IMR-90 (cell line): ENCODE results near the gene KCNE2. TPM values are rescaled to one million over a fixed set of nuclear protein-coding genes. Genes with fewer than 3 reads are reported as not detected.

ENCODE experiments used
- ATAC-seq: fragments of 200-7000 bp; cut with Tn5 transposase; 2 replicates; pipeline ENCODE4 v1.9.1; 2020; ENCODE audit warnings: low read depth, mild to moderate bottlenecking, moderate library complexity
- Bru-seq: library from RNA; stranded (reverse); fragments of 400-500 nt; gene quantifications from one replicate; lab custom pipeline; 2021; lab: Mats Ljungman, UMichigan
- BruChase-seq, 2 experiments: library from RNA; stranded (reverse); fragments of 400-500 nt; gene quantifications; one replicate each; lab custom pipeline; 2021; lab: Mats Ljungman, UMichigan
- BruUV-seq: library from RNA; stranded (reverse); fragments of 400-500 nt; replicated peaks from 2 replicates; lab custom pipeline; 2021; lab: Mats Ljungman, UMichigan
- CTCF ChIA-PET: fragments of 300-600 bp; formaldehyde crosslinking; extraction: SDS; loops from one replicate; lab custom pipeline; 2021; ENCODE audit warnings: antibody characterized with exemption; lab: Yijun Ruan, JAX
- POLR2A ChIA-PET: fragments of 300-600 bp; sonication (Branson Sonifier 250); formaldehyde crosslinking; loops from one replicate; lab custom pipeline; 2022; ENCODE audit warnings: antibody characterized with exemption; ENCODE audit not compliant: unreplicated experiment; lab: Charles Lee
- DNase-seq: peaks from one replicate; pipeline ENCODE4 v3.0.0; 2013
- H2AFZ ChIP-seq: replicated peaks from 2 replicates; pipeline ENCODE3; 2013; ENCODE audit warnings: low read length, mild to moderate bottlenecking; ENCODE audit not compliant: poor library complexity
- H2AK5ac ChIP-seq: 2 replicates; pipeline ENCODE4 v1.6.1; 2013; ENCODE audit warnings: low read depth, low read length, inconsistent platforms
- H2AK9ac ChIP-seq: replicated peaks from 2 replicates; pipeline ENCODE3; 2013; ENCODE audit warnings: mild to moderate bottlenecking, low read depth, low read length, moderate library complexity; ENCODE audit not compliant: poor library complexity
- H2BK120ac ChIP-seq: 2 replicates; pipeline ENCODE4 v1.6.1; 2013; ENCODE audit warnings: low read depth, low read length, inconsistent platforms
- H2BK15ac ChIP-seq: 3 replicates; pipeline ENCODE4 v1.6.1; 2013; ENCODE audit warnings: low read depth, low read length, inconsistent platforms
- H2BK20ac ChIP-seq: 2 replicates; pipeline ENCODE4 v1.6.1; 2013; ENCODE audit warnings: low read depth, mild to moderate bottlenecking, inconsistent platforms, low read length, moderate library complexity
- H2BK5ac ChIP-seq: 2 replicates; pipeline ENCODE4 v1.6.1; 2013; ENCODE audit warnings: mild to moderate bottlenecking, low read depth, low read length, inconsistent platforms; ENCODE audit not compliant: poor library complexity, severe bottlenecking
- H3K14ac ChIP-seq: replicated peaks from 2 replicates; pipeline ENCODE4 v1.6.1; 2013; ENCODE audit warnings: low read depth, low read length, inconsistent platforms
- H3K18ac ChIP-seq: 2 replicates; pipeline ENCODE4 v1.6.1; 2013; ENCODE audit warnings: low read depth, low read length, control low read depth
- H3K23ac ChIP-seq: 2 replicates; pipeline ENCODE4 v1.6.1; 2013; ENCODE audit warnings: low read depth, low read length, inconsistent platforms
- H3K27ac ChIP-seq: 2 replicates; pipeline ENCODE4 v1.5.1; 2013; ENCODE audit warnings: mild to moderate bottlenecking, control low read depth, low read length; ENCODE audit not compliant: insufficient read depth
- H3K27me3 ChIP-seq: 2 replicates; pipeline ENCODE4 v1.6.1; 2013; ENCODE audit warnings: low read length; ENCODE audit not compliant: control insufficient read depth, insufficient read depth
- H3K36me3 ChIP-seq: 2 replicates; pipeline ENCODE4 v1.6.1; 2013; ENCODE audit warnings: low read length, mixed read lengths; ENCODE audit not compliant: control insufficient read depth, insufficient read depth
- H3K4ac ChIP-seq: 2 replicates; pipeline ENCODE4 v1.6.1; 2013; ENCODE audit warnings: low read depth, low read length, inconsistent platforms
- H3K4me1 ChIP-seq: 2 replicates; pipeline ENCODE4 v1.6.1; 2013; ENCODE audit warnings: low read length, mixed read lengths; ENCODE audit not compliant: control insufficient read depth, insufficient read depth
- H3K4me2 ChIP-seq: 2 replicates; pipeline ENCODE4 v1.6.1; 2013; ENCODE audit warnings: low read depth, mild to moderate bottlenecking, control low read depth, low read length, moderate library complexity
- H3K4me3 ChIP-seq: 2 replicates; pipeline ENCODE4 v1.5.1; 2013; ENCODE audit warnings: low read depth, mild to moderate bottlenecking, control low read depth, low read length, moderate library complexity; ENCODE audit not compliant: insufficient read depth
- H3K56ac ChIP-seq: 2 replicates; pipeline ENCODE4 v1.6.1; 2013; ENCODE audit warnings: low read length, inconsistent platforms; ENCODE audit not compliant: insufficient read depth; ENCODE audit errors: extremely low read depth
- H3K79me1 ChIP-seq, 2 experiments: 2 replicates each; pipeline ENCODE4 v1.6.1; 2013; ENCODE audit warnings: low read length in 2 of 2, inconsistent platforms in 1 of 2, low read depth in 1 of 2
- H3K9ac ChIP-seq: 2 replicates; pipeline ENCODE4 v1.6.1; 2013; ENCODE audit warnings: low read depth, low read length, control low read depth
- H3K9me1 ChIP-seq: 2 replicates; pipeline ENCODE4 v1.6.1; 2013; ENCODE audit warnings: low read length, inconsistent platforms; ENCODE audit not compliant: insufficient read depth
- H3K9me3 ChIP-seq: 2 replicates; pipeline ENCODE4 v1.6.1; 2013; ENCODE audit warnings: low read length; ENCODE audit not compliant: control insufficient read depth, insufficient read depth
- H4K20me1 ChIP-seq: 2 replicates; pipeline ENCODE4 v1.6.1; 2013; ENCODE audit warnings: low read length, inconsistent platforms; ENCODE audit not compliant: insufficient read depth
- H4K5ac ChIP-seq: 2 replicates; pipeline ENCODE4 v1.6.1; 2013; ENCODE audit warnings: mild to moderate bottlenecking, low read depth, low read length, control low read depth
- H4K8ac ChIP-seq, 2 experiments: 2 replicates each; pipeline ENCODE4 v1.6.1; 2013; ENCODE audit warnings: low read depth in 2 of 2, low read length in 2 of 2, control low read depth in 1 of 2, inconsistent platforms in 1 of 2
- H4K91ac ChIP-seq: 2 replicates; pipeline ENCODE4 v1.6.1; 2013; ENCODE audit warnings: low read depth, low read length, inconsistent platforms; ENCODE audit not compliant: insufficient read depth
- BHLHE40 ChIP-seq: fragments of 150-350 bp; IDR thresholded peaks from 2 replicates; pipeline ENCODE4 v1.6.1; 2016; ENCODE audit warnings: mild to moderate bottlenecking, low read depth, low read length
- CEBPB ChIP-seq: IDR thresholded peaks from 2 replicates; pipeline ENCODE4 v1.6.1; 2012; ENCODE audit warnings: low read depth, low read length, improper control_type of control experiment
- CHD1 ChIP-seq: IDR thresholded peaks from 2 replicates; pipeline ENCODE4 v1.6.1; 2012; ENCODE audit warnings: low read depth, low read length, improper control_type of control experiment
- FOS ChIP-seq: fragments of 150-350 bp; IDR thresholded peaks from 2 replicates; pipeline ENCODE4 v1.6.1; 2016; ENCODE audit warnings: low read depth, low read length
- MAFK ChIP-seq: IDR thresholded peaks from 2 replicates; pipeline ENCODE4 v1.6.1; 2012; ENCODE audit warnings: low read depth, low read length, improper control_type of control experiment
- MAZ ChIP-seq: IDR thresholded peaks from 2 replicates; pipeline ENCODE4 v1.6.1; 2012; ENCODE audit warnings: low read depth, mild to moderate bottlenecking, low read length, improper control_type of control experiment, moderate library complexity, borderline replicate concordance
- MXI1 ChIP-seq: IDR thresholded peaks from 2 replicates; pipeline ENCODE4 v1.6.1; 2012; ENCODE audit warnings: low read depth, mild to moderate bottlenecking, low read length, moderate library complexity, borderline replicate concordance
- POLR2A ChIP-seq: IDR thresholded peaks from 2 replicates; pipeline ENCODE4 v1.6.1; 2012; ENCODE audit warnings: mild to moderate bottlenecking, low read depth, low read length
- RAD21 ChIP-seq: IDR thresholded peaks from 2 replicates; pipeline ENCODE4 v1.6.1; 2012; ENCODE audit warnings: low read length, improper control_type of control experiment
- RCOR1 ChIP-seq: IDR thresholded peaks from 2 replicates; pipeline ENCODE4 v1.6.1; 2012; ENCODE audit warnings: mild to moderate bottlenecking, low read length, improper control_type of control experiment; ENCODE audit not compliant: insufficient replicate concordance
- RFX5 ChIP-seq: IDR thresholded peaks from 2 replicates; pipeline ENCODE4 v1.8.0; 2012; ENCODE audit warnings: low read depth, mild to moderate bottlenecking, low read length, moderate library complexity
- SMC3 ChIP-seq: fragments of 150-350 bp; IDR thresholded peaks from 2 replicates; pipeline ENCODE4 v1.6.1; 2016; ENCODE audit warnings: low read depth, mild to moderate bottlenecking, antibody characterized with exemption, low read length, moderate library complexity
- WGBS, 2 experiments: methylation state at CpG; one replicate each; pipeline versions ENCODE4 v1.1.5 to v1.1.7; 2013; ENCODE audit warnings: missing lambda C conversion rate in 2 of 2; ENCODE audit not compliant: insufficient read length in 1 of 2; ENCODE audit errors: extremely low coverage in 2 of 2; 5-methylcytosine and 5-hydroxymethylcytosine counted together
- dilution Hi-C: fragments of 300-500 bp; cut with HindIII; formaldehyde crosslinking; loops from one replicate; pipeline ENCODE4 v1.14.3; 2018; ENCODE audit warnings: low sequenced_read_pairs; ENCODE audit not compliant: unreplicated experiment
- in situ Hi-C: fragments of 300-500 bp; cut with MboI; formaldehyde crosslinking; loops from 3 replicates; pipeline ENCODE4 v1.14.3; 2019; ENCODE audit warnings: low sequenced_read_pairs, inconsistent platforms, mixed read lengths
- intact Hi-C: fragments of 100-400 bp; cut with micrococcal nuclease; formaldehyde crosslinking; loops from 2 replicates; pipeline ENCODE4 v1.10.0; 2022
- long read RNA-seq: library from polyadenylated mRNA; unstranded; transcript quantifications from one replicate; pipeline ENCODE4 v2.0.0, GENCODE V29; 2021; ENCODE audit not compliant: unreplicated experiment
- polyA plus RNA-seq, 3 experiments: library from polyadenylated mRNA; depleted of rRNA; stranded (reverse); fragments of >200 nt; gene quantifications; 2 replicates each; pipeline ENCODE4 v1.2.3, GENCODE V29; 2012; ENCODE audit warnings: low replicate concordance in 1 of 3
- total RNA-seq: library from RNA; depleted of rRNA; stranded (reverse); fragments of >200 nt; gene quantifications from 2 replicates; pipeline ENCODE4 v1.2.3, GENCODE V29; 2012; rRNA removed
- TF ChIP-seq, protein P1 (sequence below): fragments of 150-350 bp; IDR thresholded peaks from 2 replicates; pipeline ENCODE4 v1.6.1; 2016; ENCODE audit warnings: low read depth, mild to moderate bottlenecking, low read length, moderate library complexity, borderline replicate concordance
- TF ChIP-seq, protein P2 (sequence below): fragments of 150-350 bp; IDR thresholded peaks from 2 replicates; pipeline ENCODE4 v1.6.1; 2017; ENCODE audit warnings: mild to moderate bottlenecking, antibody characterized with exemption, low read length, low read depth
- TF ChIP-seq, protein P3 (sequence below): conservative IDR thresholded peaks from 2 replicates; pipeline ENCODE4 v1.5.1; 2012; ENCODE audit warnings: mild to moderate bottlenecking, low read depth, low read length, improper control_type of control experiment

KCNE2 gene, protein sequence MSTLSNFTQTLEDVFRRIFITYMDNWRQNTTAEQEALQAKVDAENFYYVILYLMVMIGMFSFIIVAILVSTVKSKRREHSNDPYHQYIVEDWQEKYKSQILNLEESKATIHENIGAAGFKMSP
- not detected in 2 replicates for total RNA-seq
- not detected in 2 replicates for polyA plus RNA-seq (2012; rRNA removed)
- not detected in 2 replicates for polyA plus RNA-seq (2012; cell fraction: cytosol; rRNA removed)
- polyA plus RNA-seq (2012; cell fraction: nucleus; rRNA removed; ENCODE audit: low replicate concordance), result not detected in 2 replicates
- Bru-seq, nascent RNA, result percentile 12 among the genes with signal in this experiment
- percentile 30 among the genes with signal in this experiment for BruChase-seq, experiment 1, labeled RNA remaining after a 6-hour chase
- percentile 25 among the genes with signal in this experiment for BruChase-seq, experiment 2, labeled RNA remaining after a 2-hour chase
- long read RNA-seq, result 0 reads

DNA sequence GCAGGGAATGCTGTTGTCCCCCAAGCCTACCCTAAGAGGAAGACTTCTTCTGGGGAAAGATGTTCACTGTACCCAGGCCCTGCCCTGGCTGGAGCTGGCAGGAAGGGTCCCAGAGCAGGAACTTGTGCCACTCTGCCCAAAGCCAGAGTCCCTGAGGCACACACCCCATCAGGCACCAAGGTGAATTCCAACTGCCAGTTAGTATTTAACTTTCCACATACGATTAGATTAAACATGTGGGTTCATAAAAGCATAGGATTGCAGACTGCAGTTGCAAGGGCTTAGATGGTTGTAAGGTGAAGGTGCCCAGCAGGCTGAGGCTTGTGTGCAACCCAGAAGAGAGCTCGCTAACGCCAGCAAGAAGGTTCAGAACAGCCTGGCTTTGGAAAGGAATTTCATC, at the start of gene KCNE2:
Gene KCNE2, plus strand, starts transcription at position 274 of the 400 bp plus-strand sequence. CDS start 6,473 bp downstream, outside the sequence.
- Histone ChIP-seq H4K91ac (no peak within 1 kb of the TSS), H3K9me1 (no peaks in the 10 kb centered on the region; the same call in 1 of the 2 replicates), H3K18ac (no peak within 1 kb of the TSS), H2BK20ac (no peak within 1 kb of the TSS), H3K23ac (no peak within 1 kb of the TSS; the same call in 1 of the 2 replicates), H2AK9ac (no peak within 1 kb of the TSS), H2BK120ac (no peak within 1 kb of the TSS), H3K4me3 (no peak within 1 kb of the TSS), H2BK5ac (no peak within 1 kb of the TSS), H3K9me3 (no peaks in the 10 kb centered on the region), H3K9ac (no peak within 1 kb of the TSS), H3K56ac (no peak within 1 kb of the TSS), H3K4ac (no peak within 1 kb of the TSS), H2AFZ (no peak within 1 kb of the TSS), H3K4me2 (no peak within 1 kb of the TSS), H2BK15ac (no peak within 1 kb of the TSS), H4K8ac (no peak within 1 kb of the TSS), H4K5ac (no peak within 1 kb of the TSS), H2AK5ac (no peak within 1 kb of the TSS), H3K79me1 (no peaks in the 10 kb centered on the region), H3K36me3 (no peaks in the 10 kb centered on the region), H3K27me3 (peaks cover 11% of the 10 kb centered on the region), H4K20me1 (no peaks in the 10 kb centered on the region), H3K4me1 (no peaks in the 10 kb centered on the region), H3K14ac (no peak within 1 kb of the TSS), H3K27ac (no peak within 1 kb of the TSS)
- in situ Hi-C loops, result no loop called here
- POLR2A ChIA-PET, result no interaction called here
- BruUV-seq, result no TSS peak
- dilution Hi-C loops, result no loop called here
- no peak for ATAC-seq
- intact Hi-C loops, result no loop called here
- CTCF ChIA-PET, result no interaction called here
- no CpG with 5 or more reads among the region's 3 CpGs for WGBS, 2 experiments
- no peak for DNase-seq
- no peak for TF ChIP-seq RCOR1
- TF ChIP-seq, protein P1, sequence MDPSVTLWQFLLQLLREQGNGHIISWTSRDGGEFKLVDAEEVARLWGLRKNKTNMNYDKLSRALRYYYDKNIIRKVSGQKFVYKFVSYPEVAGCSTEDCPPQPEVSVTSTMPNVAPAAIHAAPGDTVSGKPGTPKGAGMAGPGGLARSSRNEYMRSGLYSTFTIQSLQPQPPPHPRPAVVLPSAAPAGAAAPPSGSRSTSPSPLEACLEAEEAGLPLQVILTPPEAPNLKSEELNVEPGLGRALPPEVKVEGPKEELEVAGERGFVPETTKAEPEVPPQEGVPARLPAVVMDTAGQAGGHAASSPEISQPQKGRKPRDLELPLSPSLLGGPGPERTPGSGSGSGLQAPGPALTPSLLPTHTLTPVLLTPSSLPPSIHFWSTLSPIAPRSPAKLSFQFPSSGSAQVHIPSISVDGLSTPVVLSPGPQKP, result no peak
- no peak for TF ChIP-seq BHLHE40
- no peak for TF ChIP-seq RAD21
- no peak for TF ChIP-seq MXI1
- TF ChIP-seq, protein P2, sequence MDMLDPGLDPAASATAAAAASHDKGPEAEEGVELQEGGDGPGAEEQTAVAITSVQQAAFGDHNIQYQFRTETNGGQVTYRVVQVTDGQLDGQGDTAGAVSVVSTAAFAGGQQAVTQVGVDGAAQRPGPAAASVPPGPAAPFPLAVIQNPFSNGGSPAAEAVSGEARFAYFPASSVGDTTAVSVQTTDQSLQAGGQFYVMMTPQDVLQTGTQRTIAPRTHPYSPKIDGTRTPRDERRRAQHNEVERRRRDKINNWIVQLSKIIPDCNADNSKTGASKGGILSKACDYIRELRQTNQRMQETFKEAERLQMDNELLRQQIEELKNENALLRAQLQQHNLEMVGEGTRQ, result no peak
- no peak for TF ChIP-seq FOS
- no peak for TF ChIP-seq CEBPB
- TF ChIP-seq RFX5, result no peak
- TF ChIP-seq SMC3, result no peak
- no peak for TF ChIP-seq MAZ
- TF ChIP-seq MAFK, result no peak
- TF ChIP-seq CHD1, result no peak
- TF ChIP-seq, protein P3, sequence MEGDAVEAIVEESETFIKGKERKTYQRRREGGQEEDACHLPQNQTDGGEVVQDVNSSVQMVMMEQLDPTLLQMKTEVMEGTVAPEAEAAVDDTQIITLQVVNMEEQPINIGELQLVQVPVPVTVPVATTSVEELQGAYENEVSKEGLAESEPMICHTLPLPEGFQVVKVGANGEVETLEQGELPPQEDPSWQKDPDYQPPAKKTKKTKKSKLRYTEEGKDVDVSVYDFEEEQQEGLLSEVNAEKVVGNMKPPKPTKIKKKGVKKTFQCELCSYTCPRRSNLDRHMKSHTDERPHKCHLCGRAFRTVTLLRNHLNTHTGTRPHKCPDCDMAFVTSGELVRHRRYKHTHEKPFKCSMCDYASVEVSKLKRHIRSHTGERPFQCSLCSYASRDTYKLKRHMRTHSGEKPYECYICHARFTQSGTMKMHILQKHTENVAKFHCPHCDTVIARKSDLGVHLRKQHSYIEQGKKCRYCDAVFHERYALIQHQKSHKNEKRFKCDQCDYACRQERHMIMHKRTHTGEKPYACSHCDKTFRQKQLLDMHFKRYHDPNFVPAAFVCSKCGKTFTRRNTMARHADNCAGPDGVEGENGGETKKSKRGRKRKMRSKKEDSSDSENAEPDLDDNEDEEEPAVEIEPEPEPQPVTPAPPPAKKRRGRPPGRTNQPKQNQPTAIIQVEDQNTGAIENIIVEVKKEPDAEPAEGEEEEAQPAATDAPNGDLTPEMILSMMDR, result no peak
- TF ChIP-seq POLR2A, result no peak
